Activated T-helper 1 cell treated with anti-CD3 and anti-CD28 coated beads, Interleukin-2, amount 50 U/mL, for 16 hours (primary cell): ENCODE data around the gene LYST.

Experiments
- DNase-seq, 2 donors: peaks; one replicate each; pipeline ENCODE4 v3.0.0-alpha.2; 2020; ENCODE audit warnings: low read depth in 1 of 2, low spot score in 1 of 2

The LYST gene

DNA sequence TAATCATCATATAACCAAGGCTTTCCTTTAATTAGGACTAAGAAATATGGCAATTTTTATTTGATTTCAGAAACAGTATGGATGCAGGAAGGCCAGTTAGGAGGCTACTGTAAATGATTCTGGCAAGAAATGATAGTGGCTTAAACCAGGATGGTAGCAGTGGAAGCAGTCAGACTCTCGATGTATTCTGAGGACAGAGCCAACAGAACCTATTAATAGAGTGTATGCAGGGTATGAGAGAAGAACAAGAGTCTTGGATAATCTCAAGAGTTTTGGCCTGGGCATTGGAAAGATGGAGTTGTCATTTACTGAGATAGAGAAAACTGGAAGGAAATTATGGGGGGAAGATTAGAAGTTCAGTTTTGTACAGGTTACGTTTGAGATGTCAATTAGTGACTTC lies 143.8 kb downstream of the LYST start:
- DNase-seq, result no peak

DNA sequence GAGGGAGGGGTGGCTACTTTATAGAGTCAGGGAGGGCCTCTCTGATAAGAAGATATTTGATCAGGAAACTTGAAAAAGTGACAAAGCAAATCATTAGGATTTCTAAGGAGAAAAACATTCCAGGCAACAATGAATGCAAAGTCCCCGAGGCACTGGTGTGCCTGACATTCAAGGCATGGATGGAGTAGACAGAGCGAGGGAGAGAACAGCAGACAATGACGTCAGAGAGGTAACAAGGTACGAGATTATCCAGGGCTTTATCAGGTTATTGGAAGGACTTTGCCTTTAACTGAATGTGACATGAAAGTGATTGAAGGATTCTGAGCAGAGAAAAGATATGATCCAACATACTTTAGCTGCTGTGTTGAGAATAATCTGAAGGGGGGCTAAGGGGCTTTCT lies 144.7 kb downstream of the LYST start:
- DNase-seq, result no peak

DNA sequence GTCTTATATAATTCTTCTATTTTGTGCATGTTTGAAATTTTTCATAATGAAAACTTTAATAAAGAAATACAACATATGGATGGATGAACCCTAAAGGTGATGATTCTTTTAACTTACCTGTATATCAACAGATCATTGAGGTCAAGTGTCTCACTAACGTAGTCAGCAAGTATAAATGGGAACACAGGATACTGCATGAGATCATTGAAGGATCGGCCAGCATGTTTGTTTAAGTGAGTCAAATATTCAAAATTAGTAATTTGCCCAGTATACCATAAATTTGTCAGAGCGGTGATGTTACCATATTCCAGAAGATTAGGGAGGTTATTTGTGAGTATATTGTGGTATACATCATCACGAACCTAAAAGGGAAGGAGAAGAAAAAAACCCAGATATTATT lies 146.2 kb downstream of the LYST start:
- DNase-seq, result no peak

DNA sequence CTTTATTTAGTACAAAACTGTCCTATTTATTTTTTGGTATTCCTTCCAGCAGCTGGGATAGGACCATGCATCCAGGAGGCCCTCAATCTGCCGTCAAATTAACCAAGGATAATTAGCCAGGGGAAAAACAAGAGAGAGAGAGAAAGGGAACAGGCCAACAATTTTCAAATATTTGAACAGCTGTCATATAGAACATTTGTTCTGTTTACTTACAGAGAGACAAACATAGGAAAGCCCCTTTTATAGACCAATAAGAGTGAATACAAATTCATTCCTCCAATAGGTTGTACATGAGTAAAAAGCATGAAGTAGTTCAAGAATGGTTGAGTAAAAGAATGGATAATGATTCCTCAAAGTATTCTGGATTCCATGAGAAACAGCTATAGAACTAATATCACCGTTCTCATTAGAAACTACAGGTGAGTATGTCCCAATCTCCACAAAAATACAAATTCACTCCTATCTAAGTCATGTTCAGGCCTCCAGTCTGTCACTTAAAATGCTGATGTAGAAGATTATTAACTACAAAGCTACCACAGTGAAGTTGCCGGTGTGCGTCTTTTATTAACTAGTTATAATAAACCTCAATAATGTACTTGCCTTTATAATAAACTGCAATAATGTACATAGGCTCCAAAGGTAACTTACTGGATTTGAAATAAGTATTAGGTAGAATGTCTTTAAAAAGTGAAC lies 152.4 kb downstream of the LYST start:
- no peak for DNase-seq

DNA sequence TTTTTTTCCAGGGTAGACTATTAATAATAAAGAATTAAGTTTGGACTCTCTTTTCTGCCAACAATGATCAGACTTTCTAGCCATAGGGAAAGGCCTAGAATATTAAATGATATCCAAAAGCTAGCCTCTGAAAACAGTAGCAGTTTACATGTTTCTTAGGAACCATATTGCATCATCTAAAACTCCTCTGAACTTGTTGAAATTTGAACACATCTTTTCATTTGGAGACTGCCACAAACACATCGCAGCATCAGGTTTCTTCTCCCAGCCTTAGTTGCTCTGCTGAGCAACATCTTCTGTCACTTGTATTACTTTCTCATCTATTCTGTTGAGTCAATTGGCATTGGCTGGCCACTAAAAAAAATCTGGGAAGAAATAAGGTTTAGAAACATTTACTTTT lies 153.9 kb downstream of the LYST start:
- DNase-seq, result no peak

DNA sequence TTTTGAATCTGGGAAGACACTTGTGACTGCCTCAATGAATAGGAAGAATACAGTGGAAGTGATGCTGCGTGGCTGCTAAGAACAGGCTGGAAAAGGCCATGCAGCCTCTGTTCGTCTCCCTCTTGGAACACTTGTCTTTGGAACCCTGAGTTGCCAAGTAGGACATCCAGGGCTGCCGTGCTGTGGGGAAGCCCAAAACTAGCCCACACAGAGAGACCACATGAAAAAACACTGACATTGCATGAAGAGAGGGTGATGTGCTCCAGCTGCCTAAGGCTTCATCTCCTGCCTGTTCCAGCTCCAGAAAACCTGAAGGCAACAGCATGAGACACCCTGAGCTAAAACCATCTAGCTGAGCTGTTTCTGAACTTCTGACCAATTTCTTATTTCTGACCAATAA lies 156.0 kb downstream of the LYST start:
- DNase-seq, result no peak

DNA sequence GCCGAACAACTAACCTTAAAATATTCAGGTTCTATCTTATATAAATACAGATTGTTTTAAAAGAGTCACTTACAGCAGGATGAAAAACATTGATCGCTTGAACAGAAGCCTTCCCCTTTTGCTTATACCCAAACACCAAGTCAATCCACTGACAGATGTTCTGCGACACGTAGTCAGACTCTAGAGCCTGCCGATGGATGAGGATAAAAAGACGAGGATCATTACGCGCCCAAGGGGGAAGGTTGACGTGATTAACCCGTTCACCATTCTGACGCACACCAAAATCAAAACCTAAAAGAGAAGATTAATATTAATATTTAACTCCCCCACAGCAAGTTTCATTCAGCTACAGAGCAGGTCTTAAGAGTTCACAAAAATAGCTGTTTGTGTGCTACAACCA lies 157.7 kb downstream of the LYST start:
- no peak for DNase-seq

DNA sequence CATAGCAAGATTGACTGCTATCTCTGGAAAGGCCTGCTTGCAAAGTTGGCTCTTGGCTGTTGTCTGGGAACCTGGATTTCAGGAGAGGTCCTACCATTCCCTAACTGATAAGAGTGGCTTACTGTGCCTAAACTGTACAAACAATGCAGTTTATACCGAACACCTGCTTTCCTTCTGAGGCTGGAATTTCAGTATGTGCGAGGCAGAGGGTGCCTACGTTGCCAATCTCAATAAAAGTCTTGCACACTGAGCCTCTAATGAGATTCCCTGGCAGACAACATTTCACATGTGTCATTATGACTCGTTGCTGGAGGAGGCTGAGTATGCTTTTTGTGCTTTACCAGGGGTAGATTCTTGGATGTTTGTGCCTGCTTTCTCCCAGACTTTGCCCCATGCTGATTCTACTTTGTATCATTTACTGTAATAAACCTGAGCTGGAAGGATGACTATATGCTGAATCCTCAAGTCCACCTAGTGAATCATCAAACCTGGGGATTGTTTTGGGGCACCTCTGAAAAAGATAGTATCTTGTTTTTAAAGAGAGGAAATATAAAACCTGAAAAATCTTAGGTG lies 158.2 kb downstream of the LYST start:
- no peak for DNase-seq

DNA sequence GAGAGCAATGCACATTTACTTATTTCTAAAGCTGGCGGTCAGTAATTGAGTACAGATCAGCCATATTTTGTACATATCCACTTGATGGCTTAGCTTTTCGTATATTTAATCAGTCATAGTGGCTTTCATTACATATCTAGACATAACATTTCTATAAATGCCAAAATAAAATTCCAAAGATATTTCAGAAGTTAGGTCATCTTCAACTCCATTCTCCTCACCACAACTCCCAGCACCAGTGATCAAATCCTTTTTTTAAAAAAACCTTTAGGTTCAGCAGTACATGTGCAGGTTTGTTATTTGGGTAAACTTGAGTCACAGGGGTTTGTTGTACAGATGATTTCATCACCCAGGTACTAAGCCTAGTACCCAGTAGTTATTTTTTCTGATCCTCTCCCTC lies 163.2 kb downstream of the LYST start:
- no peak for DNase-seq

DNA sequence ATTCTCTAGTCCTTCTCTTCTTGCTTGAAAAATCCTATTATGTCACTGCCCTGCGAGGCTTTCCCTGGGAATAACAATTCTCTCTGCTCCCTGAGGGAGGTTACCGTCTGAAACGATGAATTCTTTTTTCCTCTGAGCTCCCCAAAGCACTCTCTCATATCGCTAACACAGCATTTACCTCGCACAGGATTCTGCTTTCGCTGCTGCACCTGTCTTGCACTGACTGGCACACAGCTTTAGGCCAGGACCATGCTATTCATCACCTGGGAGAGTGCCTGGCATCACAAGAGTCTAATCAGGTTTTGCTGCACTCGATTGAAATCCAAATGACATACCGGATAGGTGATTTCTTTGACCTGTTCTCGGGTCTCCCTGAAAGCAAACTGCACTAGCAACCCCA lies 164.3 kb downstream of the LYST start:
- DNase-seq, result no peak

DNA sequence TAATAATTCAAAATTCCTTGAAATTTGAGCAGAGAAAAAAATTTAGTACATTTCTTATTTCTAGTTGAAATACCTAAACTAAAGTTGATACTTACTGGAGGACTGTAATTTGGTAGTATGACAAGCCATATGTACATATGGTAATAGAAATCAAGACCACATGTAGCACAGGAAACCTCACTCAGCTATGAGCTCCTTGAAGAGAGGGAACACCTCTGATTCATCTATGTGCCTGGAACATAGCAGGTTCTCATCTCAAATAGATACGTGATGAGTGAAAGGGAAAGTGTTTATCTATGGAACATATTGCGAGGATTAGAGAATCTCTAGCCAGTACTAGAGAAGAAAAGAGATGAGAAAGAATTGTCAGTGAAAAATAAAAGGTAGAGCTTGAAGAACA lies 169.2 kb downstream of the LYST start:
- DNase-seq, result no peak

DNA sequence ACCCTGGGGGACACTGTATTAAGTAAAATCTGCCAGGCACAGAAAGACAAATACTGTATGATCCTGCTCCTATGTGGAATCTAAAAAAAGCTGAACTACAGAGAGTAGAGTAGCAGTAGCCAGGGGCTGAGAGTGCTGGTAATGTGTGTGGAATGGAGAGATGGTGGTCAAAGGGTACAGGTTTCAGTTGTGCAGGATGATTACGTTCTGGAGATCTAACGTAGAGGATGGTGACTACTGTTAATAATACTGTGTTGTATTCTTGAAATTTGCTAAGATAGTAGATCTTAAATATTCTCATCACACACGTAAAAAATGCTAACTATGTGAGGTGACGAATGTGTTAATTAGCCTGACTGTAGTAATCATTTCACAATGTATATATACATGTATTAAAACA lies 177.3 kb downstream of the LYST start:
- no peak for DNase-seq

DNA sequence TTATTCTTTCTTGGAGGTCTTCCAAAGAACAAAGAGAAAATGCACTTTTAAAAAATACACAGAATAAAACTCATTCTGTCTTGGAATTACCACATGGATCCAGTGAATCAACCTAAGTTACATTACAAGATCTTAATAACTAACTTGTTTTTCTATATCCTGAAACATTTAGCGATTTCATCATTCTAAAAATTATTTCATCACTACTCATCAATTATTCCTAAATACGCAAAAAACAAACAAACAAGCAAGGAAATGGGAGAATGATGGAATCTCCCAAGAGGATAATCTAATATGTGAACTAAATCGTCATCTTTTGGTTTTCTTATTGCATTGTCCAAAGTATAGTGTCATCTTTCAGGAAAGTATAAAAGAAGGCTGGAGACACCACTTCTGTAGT lies 178.6 kb downstream of the LYST start:
- no peak for DNase-seq

DNA sequence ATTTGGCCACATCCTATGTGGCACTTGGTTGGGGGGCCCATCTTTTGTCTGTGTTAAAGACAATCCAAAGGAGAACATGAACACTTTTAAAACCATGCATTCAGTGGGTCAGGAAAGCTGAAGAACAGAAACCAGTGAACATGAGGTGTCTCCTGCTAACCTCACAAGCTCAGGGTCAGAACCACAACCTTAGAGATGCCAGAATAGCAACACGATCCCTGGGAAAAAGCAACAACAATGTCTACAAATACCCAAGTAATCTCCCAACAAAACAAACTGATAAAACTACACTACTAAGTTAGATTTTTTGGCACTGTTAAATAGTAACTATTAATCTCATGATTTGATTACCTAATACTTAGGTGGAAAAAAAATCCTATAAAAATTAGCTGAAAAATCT lies 183.1 kb downstream of the LYST start:
- DNase-seq, result no peak

DNA sequence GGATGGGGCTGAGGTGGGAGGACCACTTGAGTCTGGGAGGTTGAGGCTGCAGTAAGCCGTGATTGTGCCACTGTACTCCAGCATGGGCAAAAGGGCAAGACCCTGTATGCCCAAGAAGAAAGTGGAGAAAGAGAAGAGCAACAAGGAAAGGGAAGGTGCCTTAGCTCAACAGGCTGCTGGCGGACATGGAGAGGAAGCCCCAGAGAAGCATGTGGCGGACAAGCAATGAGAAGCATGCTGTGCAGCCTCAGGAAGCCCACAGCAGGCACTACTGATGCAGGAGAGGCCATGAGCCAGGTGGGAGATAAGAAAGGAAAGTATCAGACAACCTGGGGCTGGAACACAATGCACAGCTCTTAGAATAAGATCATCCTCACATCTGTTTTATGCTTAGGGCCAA lies 184.5 kb downstream of the LYST start:
- no peak for DNase-seq

DNA sequence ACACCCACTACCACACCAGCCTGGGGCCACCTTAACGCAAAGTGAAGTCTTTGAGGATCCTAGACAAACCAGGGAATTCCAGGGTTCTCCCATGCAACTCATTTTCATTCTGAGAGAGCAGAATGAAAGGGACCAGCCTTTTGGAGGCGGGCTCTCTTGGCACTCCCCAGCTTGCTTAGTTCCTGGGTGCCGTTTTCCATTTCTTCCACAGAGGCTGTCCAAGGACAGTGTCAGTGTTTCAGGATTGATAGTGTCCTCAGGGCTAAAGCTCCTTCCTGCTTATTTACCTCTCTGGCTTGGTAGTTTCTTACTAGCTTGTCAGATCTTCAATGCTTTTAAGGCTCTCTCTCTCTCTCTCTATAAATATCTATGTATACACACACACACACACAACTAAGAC lies 187.1 kb downstream of the LYST start:
- no peak for DNase-seq

DNA sequence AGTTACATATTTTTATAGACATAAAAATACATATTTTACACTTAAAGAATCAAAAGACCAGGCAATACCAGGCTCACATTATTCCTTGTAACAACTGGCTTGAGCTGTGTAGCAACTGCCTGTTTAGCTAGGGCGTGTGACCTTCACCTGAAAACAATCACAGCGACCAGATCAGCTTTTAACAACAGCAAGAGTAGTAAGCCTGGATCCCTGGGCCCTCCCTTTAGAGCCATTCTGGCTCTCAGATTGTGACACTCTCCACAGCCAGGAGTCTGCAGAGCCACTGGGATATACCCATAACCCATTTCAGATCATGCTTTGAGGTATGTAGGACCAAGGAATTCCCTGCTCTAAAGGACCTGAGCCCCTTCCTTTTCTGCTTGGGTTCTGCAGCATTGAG lies 187.7 kb downstream of the LYST start:
- DNase-seq, result no peak

DNA sequence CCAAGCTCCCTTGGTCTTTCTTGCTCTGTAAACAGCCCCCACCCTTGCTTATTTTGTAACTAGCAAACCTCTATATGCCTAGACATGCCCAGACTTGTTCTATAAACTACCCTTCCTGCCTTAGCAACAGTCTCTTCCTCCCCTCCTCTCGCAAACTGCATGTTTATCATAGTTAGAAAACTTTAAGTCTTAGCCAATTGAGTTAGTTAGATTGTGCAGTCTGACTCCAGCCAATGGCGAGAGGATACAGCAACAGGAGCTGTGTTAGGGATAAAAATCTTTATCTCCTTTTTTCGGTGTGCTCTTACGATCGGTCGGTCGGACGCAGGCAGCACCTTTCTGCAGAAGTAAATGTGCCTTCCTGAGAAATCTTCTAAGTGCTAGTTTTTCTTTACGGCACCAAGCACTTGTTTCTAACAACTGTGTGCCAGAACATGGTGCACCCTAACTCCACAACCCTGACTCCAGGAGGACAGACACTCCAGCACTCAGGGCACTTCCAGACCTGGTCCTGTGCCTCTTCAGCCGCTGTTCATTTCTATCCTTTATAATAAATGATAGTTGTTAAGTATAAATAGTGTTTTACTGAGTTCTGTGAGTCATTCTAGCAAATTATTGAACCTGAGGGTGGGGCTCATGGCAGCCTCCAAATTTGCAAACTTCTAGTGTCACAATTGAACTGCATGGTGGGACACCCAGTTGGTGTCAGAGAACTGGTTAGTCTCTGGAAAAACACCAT lies 191.4 kb downstream of the LYST start:
- no peak for DNase-seq

DNA sequence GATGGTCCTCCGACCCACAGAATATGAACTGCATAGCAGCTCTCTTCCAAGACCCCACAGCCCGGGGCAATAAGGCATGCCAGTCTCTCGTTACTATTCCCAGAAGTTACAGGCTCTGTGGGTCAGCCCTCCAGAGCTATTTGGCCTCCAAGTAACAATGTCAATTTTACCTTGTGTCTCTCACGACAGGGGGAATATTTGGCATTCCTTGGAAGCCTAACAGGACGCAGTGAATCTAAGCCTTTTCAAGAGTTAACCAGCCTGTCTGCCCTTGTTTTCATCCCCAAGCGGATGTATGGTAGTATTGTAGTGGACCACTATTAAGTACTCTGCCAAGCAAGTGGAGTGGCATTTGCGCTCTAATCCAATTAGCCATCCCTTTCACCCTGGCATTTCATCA lies 192.7 kb downstream of the LYST start:
- no peak for DNase-seq

DNA sequence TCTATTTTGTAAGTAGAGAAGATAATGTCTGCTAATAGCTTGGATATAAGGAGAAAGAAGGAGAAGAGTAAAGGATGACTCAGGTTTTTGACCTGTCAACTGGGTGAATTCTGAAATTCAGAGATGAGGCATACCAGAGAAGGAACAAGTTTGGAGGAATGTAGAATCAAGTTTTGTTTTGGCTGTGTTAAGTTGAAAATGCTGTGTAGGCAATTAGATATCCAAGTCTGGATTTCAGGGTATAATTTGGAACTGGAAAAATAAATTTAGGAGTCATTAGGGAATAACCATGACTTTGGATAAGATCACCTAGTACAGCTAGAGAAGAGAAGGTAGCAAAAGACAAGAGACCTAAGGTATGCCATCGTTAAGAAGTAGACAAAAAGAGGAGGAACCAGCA lies 194.7 kb downstream of the LYST start:
- DNase-seq, result no peak

DNA sequence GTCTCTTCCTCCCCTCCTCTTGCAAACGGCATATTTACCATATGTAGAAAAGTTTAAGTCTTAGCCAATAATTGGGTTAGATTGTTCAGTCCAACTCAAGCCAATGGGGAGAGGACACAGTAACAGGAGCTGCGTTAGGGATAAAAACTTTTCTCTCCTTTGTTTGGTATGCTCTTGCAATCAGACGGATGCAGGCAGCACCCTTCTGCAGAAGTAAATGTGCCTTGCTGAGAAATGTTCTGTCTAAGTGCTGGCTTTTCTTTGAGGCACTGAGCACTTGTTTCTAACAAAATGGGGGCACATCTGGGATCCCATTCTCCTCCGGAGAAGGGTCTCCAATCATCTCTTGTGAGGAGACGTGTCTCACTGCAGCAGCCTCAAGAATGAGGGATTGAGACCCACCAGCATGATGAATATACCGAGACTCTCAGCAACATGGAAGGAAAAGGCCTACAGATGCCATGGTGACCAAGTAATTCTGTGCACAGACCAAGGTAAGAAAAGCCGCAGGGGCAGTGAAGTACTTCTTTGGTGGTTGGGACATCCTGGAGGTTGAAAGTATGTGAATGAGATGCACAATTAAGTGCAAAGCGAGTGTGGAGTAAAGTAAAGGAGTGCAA lies 196.4 kb downstream of the LYST start:
- DNase-seq, result no peak

DNA sequence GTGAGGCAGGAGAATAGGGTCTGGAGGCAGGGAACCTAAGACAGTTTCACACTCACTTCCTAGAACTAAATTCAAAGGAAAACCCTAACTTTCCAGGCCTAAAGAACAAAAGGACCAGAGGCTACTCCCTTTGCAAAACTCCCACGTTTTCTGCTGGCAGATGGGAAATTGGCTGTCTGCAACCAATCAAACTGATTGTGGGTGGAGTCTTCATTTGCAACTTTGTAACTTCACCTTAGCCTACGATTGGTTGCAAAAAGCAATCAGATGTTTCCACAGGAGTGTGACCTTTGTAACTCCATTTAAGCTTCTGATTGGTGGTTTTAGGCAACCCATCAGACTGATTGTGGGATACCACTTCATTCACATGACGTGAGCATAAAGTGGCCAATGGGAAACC lies 197.4 kb downstream of the LYST start:
- no peak for DNase-seq
